Sigmoid colon (tissue), 4 donors: ENCODE measurements around the gene KCNE3.

ENCODE experiments used
- POLR2A ChIP-seq, 2 donors: fragments of 450-650 bp; IDR thresholded peaks; one replicate each; pipeline ENCODE4 v1.6.1; 2016; ENCODE audit warnings: antibody characterized with exemption in 2 of 2, mild to moderate bottlenecking in 2 of 2, moderate library complexity in 2 of 2
- POLR2AphosphoS5 ChIP-seq, 4 donors: sonication (generic); formaldehyde crosslinking; IDR thresholded peaks; one replicate each; pipeline ENCODE4 v1.6.1; 2017; ENCODE audit warnings: antibody characterized with exemption in 4 of 4
- TF ChIP-seq, protein P1 (sequence below), 4 experiments: fragments of 450-650 bp in 3 of 4; fragments of 200-600 bp in 1 of 4; IDR thresholded peaks; one replicate each; pipeline ENCODE4 v1.5.1; 2016 to 2019; ENCODE audit warnings: antibody characterized with exemption in 4 of 4, mild to moderate bottlenecking in 3 of 4, moderate library complexity in 2 of 4

GRCh38 chr11:74493791-74494630 lies 26.7 kb upstream of the KCNE3 start:
- TF ChIP-seq POLR2A (IDR thresholded peaks at IDR 0.05): no peak
- TF ChIP-seq, protein P1, sequence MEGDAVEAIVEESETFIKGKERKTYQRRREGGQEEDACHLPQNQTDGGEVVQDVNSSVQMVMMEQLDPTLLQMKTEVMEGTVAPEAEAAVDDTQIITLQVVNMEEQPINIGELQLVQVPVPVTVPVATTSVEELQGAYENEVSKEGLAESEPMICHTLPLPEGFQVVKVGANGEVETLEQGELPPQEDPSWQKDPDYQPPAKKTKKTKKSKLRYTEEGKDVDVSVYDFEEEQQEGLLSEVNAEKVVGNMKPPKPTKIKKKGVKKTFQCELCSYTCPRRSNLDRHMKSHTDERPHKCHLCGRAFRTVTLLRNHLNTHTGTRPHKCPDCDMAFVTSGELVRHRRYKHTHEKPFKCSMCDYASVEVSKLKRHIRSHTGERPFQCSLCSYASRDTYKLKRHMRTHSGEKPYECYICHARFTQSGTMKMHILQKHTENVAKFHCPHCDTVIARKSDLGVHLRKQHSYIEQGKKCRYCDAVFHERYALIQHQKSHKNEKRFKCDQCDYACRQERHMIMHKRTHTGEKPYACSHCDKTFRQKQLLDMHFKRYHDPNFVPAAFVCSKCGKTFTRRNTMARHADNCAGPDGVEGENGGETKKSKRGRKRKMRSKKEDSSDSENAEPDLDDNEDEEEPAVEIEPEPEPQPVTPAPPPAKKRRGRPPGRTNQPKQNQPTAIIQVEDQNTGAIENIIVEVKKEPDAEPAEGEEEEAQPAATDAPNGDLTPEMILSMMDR (IDR thresholded peaks at IDR 0.05): peak in 1 of 4 experiments; percentile 11
- no peak for TF ChIP-seq POLR2AphosphoS5 (IDR thresholded peaks at IDR 0.05)
